Measurements from ENCODE around the gene DLL4. TPM values are rescaled to one million over a fixed set of nuclear protein-coding genes. Genes with fewer than 3 reads are reported as not detected.

Gene DLL4
- total RNA-seq, 2 experiments from 2014 or later: 0.08 TPM; not detected in 1

- POLR2A ChIA-PET: interaction anchor here (0.5 to 4.1 kb wide), 2 partner anchors 11 to 250 kb away, joined by 6 to 36 read pairs; no protein-coding TSS in a partner anchor
- CTCF ChIA-PET: interaction anchor here (0.8 to 3.6 kb wide), 3 partner anchors 10 to 339 kb away, joined by 3 to 28 read pairs (median 5); no protein-coding TSS in a partner anchor
These were observed 22.6 kb downstream of the DLL4 start for GRCh38 chr15:40951764-40952163.

GRCh38 chr15:40952301-40952900 lies 23.3 kb downstream of the DLL4 start:
- POLR2A ChIA-PET: interaction anchor here (0.5 to 4.1 kb wide), 6 partner anchors 11 to 251 kb away, joined by 3 to 36 read pairs (median 5); partner anchors contain the start of gene DNAJC17
- CTCF ChIA-PET: interaction anchor here (0.8 to 3.6 kb wide), 8 partner anchors 10 to 338 kb away, joined by 3 to 28 read pairs (median 4); partner anchors contain the start of gene VPS18

GRCh38 chr15:40952901-40953712 lies 24.0 kb downstream of the DLL4 start, which contains the start of gene CHAC1:
Gene CHAC1 (plus strand): TSS chr15:40953471. CDS start chr15:40953584, 113 bp downstream.
- ChIA-PET POLR2A (interaction anchor here (0.6 to 4.1 kb wide), 7 partner anchors 10 to 146 kb away, joined by 3 to 36 read pairs (median 3); partner anchors contain the start of genes DNAJC17 and VPS18), CTCF (interaction anchor here (0.6 to 3.6 kb wide), 10 partner anchors 11 to 338 kb away, joined by 3 to 28 read pairs (median 4); partner anchors contain the start of gene VPS18)

GRCh38 chr15:40953713-40954074 lies 24.6 kb downstream of the DLL4 start:
- ChIA-PET CTCF (interaction anchor here (0.6 to 3.6 kb wide), 7 partner anchors 12 to 167 kb away, joined by 3 to 28 read pairs (median 5); partner anchors contain the start of gene VPS18), POLR2A (interaction anchor here (0.7 to 4.1 kb wide), 4 partner anchors 9 to 60 kb away, joined by 3 to 36 read pairs (median 4); partner anchors contain the start of gene VPS18)

GRCh38 chr15:40954158-40954848 lies 25.2 kb downstream of the DLL4 start:
- ChIA-PET POLR2A (interaction anchor here (0.6 to 4.1 kb wide), 4 partner anchors 13 to 509 kb away, joined by 3 to 36 read pairs (median 4); no protein-coding TSS in a partner anchor), CTCF (interaction anchor here (0.5 to 1.3 kb wide), 3 partner anchors 48 to 275 kb away, joined by 3 to 5 read pairs (median 4); no protein-coding TSS in a partner anchor)

- POLR2A ChIA-PET: no interaction called here
- CTCF ChIA-PET: interaction anchor here (0.6 to 1.3 kb wide), 3 partner anchors 13 to 404 kb away, joined by 3 to 5 read pairs (median 3); no protein-coding TSS in a partner anchor
These were observed 26.2 kb downstream of the DLL4 start for GRCh38 chr15:40955141-40955903.

- POLR2A ChIA-PET: interaction anchor here (0.8 to 1.5 kb wide), 2 partner anchors 12 to 14 kb away, joined by 3 to 4 read pairs; no protein-coding TSS in a partner anchor
These were observed 26.9 kb downstream of the DLL4 start for GRCh38 chr15:40955930-40956540.

GRCh38 chr15:40956541-40956982 lies 27.4 kb downstream of the DLL4 start:
- ChIA-PET POLR2A (interaction anchor here (0.7 to 1.5 kb wide), 3 partner anchors 13 to 51 kb away, joined by 3 to 4 read pairs (median 4); no protein-coding TSS in a partner anchor), CTCF (interaction anchor here (0.6 to 1.7 kb wide), 2 partner anchors 14 to 542 kb away, joined by 3 to 4 read pairs; no protein-coding TSS in a partner anchor)

More at GRCh38 chr15:40955930-40956540, 26.9 kb downstream of the DLL4 start:
- CTCF ChIA-PET: interaction anchor here (0.6 to 1.0 kb wide), 2 partner anchors 14 to 403 kb away, joined by 3 read pairs; no protein-coding TSS in a partner anchor

- ChIA-PET POLR2A (interaction anchor here (0.7 to 1.5 kb wide), 2 partner anchors 15 to 51 kb away, joined by 4 read pairs; no protein-coding TSS in a partner anchor), CTCF (interaction anchor here (0.6 to 1.7 kb wide), 2 partner anchors 15 to 541 kb away, joined by 3 to 4 read pairs; no protein-coding TSS in a partner anchor)
These were observed 28.0 kb downstream of the DLL4 start for GRCh38 chr15:40957041-40957555.

- ChIA-PET POLR2A (no interaction called here), CTCF (interaction anchor here (1.7 kb wide), 1 partner anchor 15 kb away, joined by 4 read pairs; no protein-coding TSS in a partner anchor)
These were observed 28.5 kb downstream of the DLL4 start for GRCh38 chr15:40957581-40958051.

- ChIA-PET POLR2A (interaction anchor here (0.6 kb wide), 1 partner anchor 125 kb away, joined by 4 read pairs; no protein-coding TSS in a partner anchor), CTCF (interaction anchor here (1.7 kb wide), 1 partner anchor 16 kb away, joined by 4 read pairs; no protein-coding TSS in a partner anchor)
These were observed 29.0 kb downstream of the DLL4 start for GRCh38 chr15:40958146-40958545.

GRCh38 chr15:40958723-40959122 lies 29.6 kb downstream of the DLL4 start:
- POLR2A ChIA-PET: interaction anchor here (0.6 kb wide), 1 partner anchor 125 kb away, joined by 4 read pairs; no protein-coding TSS in a partner anchor
- CTCF ChIA-PET: no interaction called here

- ChIA-PET CTCF (no interaction called here), POLR2A (no interaction called here)
These were observed 30.4 kb downstream of the DLL4 start for GRCh38 chr15:40959331-40960141.

- CTCF ChIA-PET: no interaction called here
- POLR2A ChIA-PET: no interaction called here
These were observed 31.2 kb downstream of the DLL4 start for GRCh38 chr15:40960151-40960885.

GRCh38 chr15:40960925-40961324 lies 31.8 kb downstream of the DLL4 start:
- CTCF ChIA-PET: interaction anchor here (0.5 kb wide), 1 partner anchor 55 kb away, joined by 3 read pairs; no protein-coding TSS in a partner anchor
- POLR2A ChIA-PET: no interaction called here
